Kidney epithelial cell (primary cell): ENCODE results near the gene SYNDIG1. TPM values are rescaled to one million over a fixed set of nuclear protein-coding genes. Genes with fewer than 3 reads are reported as not detected.

Experiments used
- DNase-seq: peaks from one replicate; pipeline ENCODE4 v3.0.0-alpha.2; 2010; ENCODE audit warnings: low read depth
- H3K27me3 ChIP-seq: 2 replicates; pipeline ENCODE4 v1.6.0; 2011; ENCODE audit warnings: low read length; ENCODE audit not compliant: control insufficient read depth, insufficient read depth
- H3K36me3 ChIP-seq: 2 replicates; pipeline ENCODE4 v1.5.1; 2011; ENCODE audit warnings: low read length; ENCODE audit not compliant: control insufficient read depth, insufficient read depth
- H3K4me3 ChIP-seq: 2 replicates; pipeline ENCODE4 v1.5.1; 2011; ENCODE audit warnings: low read depth, mild to moderate bottlenecking, control low read depth, low read length
- CTCF ChIP-seq: IDR thresholded peaks from 2 replicates; pipeline ENCODE4 v1.5.1; 2011; ENCODE audit warnings: mild to moderate bottlenecking, moderate library complexity, low read length, control low read depth, inconsistent platforms; ENCODE audit not compliant: insufficient read depth, poor library complexity, severe bottlenecking
- total RNA-seq: library from RNA; depleted of rRNA; stranded (reverse); fragments of >200 nt; gene quantifications from 2 replicates; pipeline ENCODE4 v1.2.3, GENCODE V29; 2015

SYNDIG1 gene
- total RNA-seq, 1 donor from 2014 or later: 0.67 TPM

- no peak for DNase-seq
- H3K4me3 ChIP-seq: no peak overlapping the region
- H3K27me3 ChIP-seq: no peaks in the 10 kb centered on the region
- no peaks in the 10 kb centered on the region for H3K36me3 ChIP-seq
- TF ChIP-seq CTCF: no peak
These were observed 103.4 kb downstream of the SYNDIG1 start for GRCh38 chr20:24572862-24573261.

- TF ChIP-seq CTCF: no peak
- no peak for DNase-seq
- Histone ChIP-seq H3K27me3 (no peaks in the 10 kb centered on the region), H3K36me3 (no peaks in the 10 kb centered on the region), H3K4me3 (no peak overlapping the region)
These were observed 104.1 kb downstream of the SYNDIG1 start for GRCh38 chr20:24573557-24573956.

GRCh38 chr20:24574307-24574706, 104.9 kb downstream of the SYNDIG1 start:
- Histone ChIP-seq H3K27me3 (no peaks in the 10 kb centered on the region), H3K4me3 (no peak overlapping the region), H3K36me3 (no peaks in the 10 kb centered on the region)
- no peak for DNase-seq
- no peak for TF ChIP-seq CTCF

- no peak for DNase-seq
- H3K36me3 ChIP-seq: no peaks in the 10 kb centered on the region
- no peak for TF ChIP-seq CTCF
- no peaks in the 10 kb centered on the region for H3K27me3 ChIP-seq
- H3K4me3 ChIP-seq: no peak overlapping the region
These were observed 105.4 kb downstream of the SYNDIG1 start for GRCh38 chr20:24574797-24575196.

GRCh38 chr20:24575811-24576210, 106.4 kb downstream of the SYNDIG1 start:
- DNase-seq: no peak
- no peak for TF ChIP-seq CTCF
- no peaks in the 10 kb centered on the region for H3K27me3 ChIP-seq
- H3K4me3 ChIP-seq: no peak overlapping the region
- no peaks in the 10 kb centered on the region for H3K36me3 ChIP-seq

- no peaks in the 10 kb centered on the region for H3K27me3 ChIP-seq
- no peak overlapping the region for H3K4me3 ChIP-seq
- TF ChIP-seq CTCF: no peak
- DNase-seq: no peak
- H3K36me3 ChIP-seq: no peaks in the 10 kb centered on the region
These were observed 107.0 kb downstream of the SYNDIG1 start for GRCh38 chr20:24576447-24576846.
